SK-N-DZ (cell line): ENCODE data around the gene CPSF4L.

Experiments used
- DNase-seq: peaks from one replicate; pipeline ENCODE4 v3.0.0-alpha.2; 2015; ENCODE audit warnings: low spot score

The CPSF4L gene

DNA sequence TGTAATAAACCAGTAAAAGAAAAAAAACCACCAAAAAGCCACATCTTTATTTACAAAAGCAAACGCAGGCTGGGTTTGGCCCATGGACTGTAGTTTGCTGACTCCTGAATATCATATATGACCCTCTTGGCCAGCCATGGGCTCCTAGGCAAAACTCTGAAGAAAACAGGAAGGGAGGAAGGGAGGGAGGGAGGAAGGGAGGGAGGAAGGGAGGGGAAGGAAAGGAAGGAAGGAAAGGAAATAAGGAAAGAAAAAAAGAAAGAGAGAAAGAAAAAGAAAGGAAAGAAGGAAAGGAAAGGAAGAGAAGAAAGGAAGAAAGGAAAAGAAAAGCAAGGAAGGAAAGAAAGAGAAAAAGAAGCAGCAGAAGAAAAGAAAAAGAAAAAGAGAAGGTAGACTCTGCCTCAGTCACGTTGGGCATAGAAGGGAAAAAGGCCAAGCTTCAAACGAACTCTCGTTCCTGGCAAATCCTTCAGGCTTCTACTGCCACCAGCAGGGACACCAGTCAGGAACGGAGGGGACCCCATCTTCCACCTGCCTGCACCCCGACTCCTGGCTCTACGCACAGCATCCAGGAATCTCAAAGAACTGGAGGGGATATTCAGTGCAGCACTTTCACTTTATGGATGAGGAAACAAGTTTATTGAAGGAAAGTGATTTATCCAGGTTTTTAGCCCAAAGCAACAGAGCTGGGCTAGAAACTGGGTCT lies 28.0 kb upstream of the CPSF4L start:
- no peak for DNase-seq

DNA sequence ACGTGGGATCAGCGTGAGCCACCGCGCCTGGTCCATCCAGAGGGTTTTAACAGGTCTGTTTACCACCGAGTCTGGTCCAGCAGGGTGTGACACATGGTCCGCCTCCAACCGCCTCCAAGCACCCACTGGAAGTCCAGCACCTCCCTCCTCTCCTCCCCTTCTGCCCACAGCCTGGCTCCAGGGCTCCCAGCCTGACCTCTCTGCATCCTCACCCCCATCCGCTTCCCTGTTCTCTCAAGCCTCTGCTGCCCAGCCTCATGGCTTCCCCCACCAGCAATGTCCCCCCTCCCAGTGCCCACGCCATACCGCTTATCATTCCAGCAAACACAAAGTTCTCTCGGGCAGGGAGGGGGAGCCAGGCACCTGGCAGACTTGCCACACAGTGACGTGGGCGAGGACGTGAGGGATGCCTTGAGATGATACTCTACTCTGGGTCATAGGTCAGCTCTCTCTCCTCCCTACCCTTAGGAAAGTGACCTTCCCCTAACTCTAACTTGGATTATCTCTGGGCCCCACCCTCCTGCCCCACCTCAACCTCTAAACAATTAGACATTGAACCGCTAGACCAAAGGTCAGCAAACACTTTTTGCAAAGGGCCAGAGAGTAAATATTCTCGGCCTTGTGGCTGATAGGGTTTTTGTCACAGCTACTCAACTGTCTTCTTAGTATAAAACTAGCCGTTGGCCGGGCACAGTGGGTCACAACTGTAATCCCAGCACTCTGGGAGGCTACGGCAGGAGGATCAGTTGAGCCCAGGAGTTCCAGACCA lies 27.0 kb upstream of the CPSF4L start:
- no peak for DNase-seq

- no peak for DNase-seq
Measured at GRCh38 chr17:73286863-73287296, 25.2 kb upstream of the CPSF4L start.

GRCh38 chr17:73285916-73286862 lies 24.5 kb upstream of the CPSF4L start:
- DNase-seq, result no peak

DNA sequence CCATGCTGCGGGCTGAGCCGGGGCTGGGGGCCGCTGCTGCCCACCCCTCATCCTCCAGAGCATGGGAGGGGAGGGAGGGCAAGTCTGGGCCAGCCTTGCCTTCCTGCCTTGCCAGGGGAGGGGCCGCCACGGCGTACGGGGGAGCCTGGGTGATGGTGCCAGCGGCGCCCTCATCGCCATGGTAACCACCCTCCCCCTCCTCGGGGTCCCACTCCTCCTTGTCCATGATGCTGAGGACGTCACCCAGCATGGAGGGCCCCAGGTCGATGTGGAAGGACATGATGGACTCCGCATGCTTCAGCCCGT lies 23.9 kb upstream of the CPSF4L start:
- DNase-seq, result no peak

GRCh38 chr17:73284906-73285602 lies 23.4 kb upstream of the CPSF4L start:
- no peak for DNase-seq

- DNase-seq, result no peak
Measured at GRCh38 chr17:73284354-73284753, 22.7 kb upstream of the CPSF4L start.

GRCh38 chr17:73283841-73284282 lies 22.2 kb upstream of the CPSF4L start:
- DNase-seq, result peak; percentile 64

DNA sequence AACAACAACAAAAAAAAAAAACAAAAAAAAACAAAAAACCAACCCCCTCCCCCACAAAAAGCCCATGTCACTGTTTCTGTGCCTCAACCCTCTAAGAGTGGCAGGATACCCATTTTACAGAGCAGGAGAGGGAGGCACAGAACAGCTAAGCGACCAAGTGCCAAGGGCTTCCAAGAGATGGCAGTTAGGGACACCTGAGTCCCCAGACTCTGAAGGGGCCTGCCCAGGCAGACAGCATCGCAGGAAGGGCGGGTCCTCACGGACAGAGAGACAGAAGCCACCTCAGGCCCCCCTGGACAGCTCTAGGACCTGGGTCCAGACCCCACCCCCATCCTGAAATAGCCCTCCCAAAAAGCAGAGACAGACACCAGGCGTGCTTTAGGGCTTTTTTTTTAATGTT lies 21.6 kb upstream of the CPSF4L start:
- DNase-seq, result no peak

GRCh38 chr17:73282629-73283028 lies 20.9 kb upstream of the CPSF4L start:
- no peak for DNase-seq

DNA sequence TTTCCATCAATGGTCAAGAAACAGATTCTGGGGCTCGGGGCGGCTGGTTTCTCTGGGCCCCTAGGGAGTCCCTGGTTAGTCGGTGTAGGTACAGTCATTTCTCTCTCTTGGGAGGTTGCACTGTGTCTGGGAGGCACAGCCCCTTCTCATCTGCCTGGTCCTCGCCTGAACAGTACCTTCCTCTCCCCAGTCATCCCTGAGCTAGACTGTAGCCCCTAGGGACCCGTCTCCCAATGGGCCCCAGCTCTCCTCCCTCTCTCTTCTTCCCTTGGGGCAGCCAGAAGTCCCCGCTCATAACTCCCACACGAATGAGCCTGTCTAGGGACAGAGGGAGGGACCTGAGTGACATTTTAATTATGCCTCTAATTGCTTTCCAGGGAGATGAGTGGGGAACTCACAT lies 20.2 kb upstream of the CPSF4L start:
- no peak for DNase-seq

DNA sequence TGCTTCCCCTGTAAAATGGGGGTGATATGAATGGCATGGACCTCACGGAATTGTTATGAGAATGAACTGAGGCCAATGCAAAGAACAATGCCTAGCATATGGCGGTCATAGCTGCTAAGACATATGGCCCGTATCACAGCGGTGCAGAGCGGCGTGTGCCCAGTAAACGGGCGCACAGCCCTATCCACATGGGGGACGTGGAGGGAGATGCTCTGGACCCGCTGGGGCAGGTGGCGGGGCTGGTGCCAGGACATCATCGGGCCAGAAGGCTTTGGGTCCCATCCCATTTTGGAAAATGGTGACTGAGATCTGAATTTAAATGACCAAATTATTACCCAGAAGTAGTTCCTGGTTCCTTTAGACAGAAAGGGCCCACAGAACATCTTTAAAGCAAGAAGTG lies 18.5 kb upstream of the CPSF4L start:
- no peak for DNase-seq

- no peak for DNase-seq
Measured at GRCh38 chr17:73279704-73280103, 18.0 kb upstream of the CPSF4L start.

- DNase-seq, result no peak
Measured at GRCh38 chr17:73278465-73279453, 17.1 kb upstream of the CPSF4L start.

DNA sequence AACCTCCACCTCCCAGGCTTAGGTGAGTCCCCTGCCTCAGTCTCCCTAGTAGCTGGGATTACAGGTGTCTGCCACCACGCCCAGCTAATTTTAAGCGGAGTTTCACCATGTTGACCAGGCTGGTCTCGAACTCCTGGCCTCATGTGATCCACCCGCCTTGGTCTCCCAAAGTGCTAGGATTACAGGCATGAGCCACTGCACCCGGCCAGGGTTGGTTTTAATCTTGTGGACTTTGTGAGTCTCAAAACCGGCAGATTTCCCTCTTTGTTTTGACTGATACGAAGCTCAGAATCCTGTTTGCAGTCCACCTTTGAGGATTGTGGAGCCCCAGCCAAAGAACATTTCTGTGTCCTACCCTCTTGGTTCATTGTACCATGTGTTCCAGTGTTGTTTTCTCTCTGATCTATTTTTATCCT lies 16.4 kb upstream of the CPSF4L start:
- DNase-seq, result no peak

DNA sequence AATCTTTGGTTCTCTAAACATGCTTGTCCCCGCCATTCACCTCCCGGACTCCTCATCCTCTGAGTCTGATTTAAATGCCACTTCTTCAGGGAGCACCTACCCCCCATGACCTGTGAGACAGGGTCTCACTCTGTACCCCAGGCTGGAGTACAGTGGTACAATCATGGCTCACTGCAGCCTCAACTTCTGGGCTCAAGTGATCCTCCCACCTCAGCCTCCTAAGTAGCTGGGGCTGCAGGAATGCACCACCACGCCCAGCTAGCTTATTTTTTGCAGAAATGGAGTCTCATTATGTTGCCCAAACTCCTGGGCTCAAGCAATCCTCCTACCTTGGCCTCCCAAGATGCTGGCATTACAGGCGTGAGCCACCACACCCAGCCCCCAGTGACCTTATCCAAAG lies 12.8 kb upstream of the CPSF4L start:
- no peak for DNase-seq

GRCh38 chr17:73272906-73273218 lies 11.2 kb upstream of the CPSF4L start:
- no peak for DNase-seq

DNA sequence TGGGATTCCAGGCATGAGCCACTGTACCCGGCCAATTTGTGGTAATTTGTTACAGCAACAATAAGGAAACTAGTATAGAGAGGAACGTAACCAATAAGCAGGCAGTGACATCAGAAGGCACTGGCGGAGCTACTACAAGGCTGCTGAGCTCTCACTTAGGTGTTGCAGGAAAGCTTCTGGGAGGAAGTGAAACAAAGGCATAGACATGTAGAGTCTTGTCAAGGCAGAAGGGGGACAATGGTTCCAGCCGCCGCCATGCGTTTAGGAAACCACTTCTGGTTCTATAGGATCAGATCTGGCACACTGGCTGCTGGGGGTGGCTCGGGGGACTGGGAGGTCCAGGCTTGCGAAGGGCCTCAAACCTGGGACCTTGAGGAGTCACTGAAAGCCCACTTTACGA lies 9.4 kb upstream of the CPSF4L start:
- DNase-seq, result no peak

DNA sequence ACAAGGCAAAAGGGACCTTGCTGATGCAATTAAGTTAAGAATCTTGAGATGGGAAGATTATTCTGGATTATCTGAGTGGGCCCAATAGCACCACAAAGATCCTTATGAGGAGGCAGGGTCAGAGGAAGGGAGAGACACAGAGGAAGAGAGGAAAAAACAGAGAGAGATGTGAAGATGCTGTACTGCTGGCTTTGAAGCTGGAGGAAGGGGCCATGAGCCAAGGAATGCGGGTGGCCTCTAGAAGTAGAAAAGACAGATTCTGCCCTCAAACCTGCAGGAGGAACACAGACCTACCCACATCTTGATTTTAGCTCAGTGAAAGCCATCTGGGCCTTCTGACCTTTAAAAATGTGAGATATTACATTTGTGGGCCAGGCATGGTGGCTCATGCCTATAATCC lies 8.1 kb upstream of the CPSF4L start:
- DNase-seq, result no peak

DNA sequence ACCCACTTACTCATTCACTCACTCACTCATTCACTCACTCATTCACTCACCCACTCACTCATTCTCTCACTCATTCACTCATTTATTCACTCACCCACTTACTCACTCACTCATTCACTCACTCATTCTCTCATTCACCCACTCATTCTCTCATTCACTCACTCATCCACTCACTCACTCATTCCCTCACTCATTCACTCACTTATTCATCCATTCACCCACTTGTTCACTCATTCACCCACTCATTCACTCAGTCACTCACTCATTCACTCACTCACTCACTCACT lies 7.6 kb upstream of the CPSF4L start:
- DNase-seq, result no peak
